8988T (cell line): ENCODE data around the gene CEP85.

Experiments
- DNase-seq: peaks from one replicate; pipeline ENCODE4 v3.0.0; 2011

Gene CEP85

DNA sequence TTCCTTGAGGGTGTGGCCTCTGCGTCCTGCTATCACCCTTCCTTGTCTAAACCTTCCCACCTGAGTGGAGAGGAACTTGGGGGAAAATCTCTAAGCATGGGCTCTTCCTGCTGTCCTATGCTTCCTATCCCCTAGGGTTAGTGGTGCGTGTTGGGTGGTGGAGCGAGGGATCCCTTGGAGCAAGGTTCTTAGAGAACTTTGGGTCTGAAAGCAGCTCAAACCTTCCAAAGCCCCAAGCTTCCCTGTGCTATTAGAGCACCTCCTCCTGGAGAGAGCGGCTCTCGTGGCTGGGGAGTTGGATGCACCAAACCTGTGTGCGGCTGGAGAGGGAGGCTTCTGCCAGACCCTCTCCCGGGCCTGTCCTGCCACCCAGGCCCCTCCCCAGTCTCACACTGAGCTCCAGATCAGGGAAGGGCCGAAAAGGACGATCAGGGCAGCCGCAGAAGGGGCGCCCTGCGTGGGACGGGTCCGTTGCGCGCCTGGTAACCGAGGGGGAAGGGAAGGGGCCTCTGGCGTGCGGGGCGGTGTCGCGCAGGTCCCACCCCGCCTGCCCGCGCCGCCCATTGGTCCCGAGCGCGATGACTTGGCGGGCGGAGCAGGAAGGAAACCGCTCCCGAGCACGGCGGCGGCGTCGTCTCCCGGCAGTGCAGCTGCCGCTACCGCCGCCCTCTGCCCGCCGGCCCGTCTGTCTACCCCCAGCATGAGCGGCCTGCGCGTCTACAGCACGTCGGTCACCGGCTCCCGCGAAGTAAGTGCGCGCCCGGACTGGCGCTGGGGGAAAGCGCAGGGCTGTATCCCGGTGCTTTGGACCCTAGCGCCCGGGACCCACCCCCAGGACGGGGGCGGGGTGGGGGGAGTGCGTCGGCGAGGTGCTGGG, 45.7 kb downstream of the CEP85 start, which contains the start of gene SH3BGRL3:
SH3BGRL3 (plus strand) TSS at position 631 of the 877 bp plus-strand sequence; CDS start at position 701, 70 bp downstream.
- DNase-seq = peak; percentile 91

DNA sequence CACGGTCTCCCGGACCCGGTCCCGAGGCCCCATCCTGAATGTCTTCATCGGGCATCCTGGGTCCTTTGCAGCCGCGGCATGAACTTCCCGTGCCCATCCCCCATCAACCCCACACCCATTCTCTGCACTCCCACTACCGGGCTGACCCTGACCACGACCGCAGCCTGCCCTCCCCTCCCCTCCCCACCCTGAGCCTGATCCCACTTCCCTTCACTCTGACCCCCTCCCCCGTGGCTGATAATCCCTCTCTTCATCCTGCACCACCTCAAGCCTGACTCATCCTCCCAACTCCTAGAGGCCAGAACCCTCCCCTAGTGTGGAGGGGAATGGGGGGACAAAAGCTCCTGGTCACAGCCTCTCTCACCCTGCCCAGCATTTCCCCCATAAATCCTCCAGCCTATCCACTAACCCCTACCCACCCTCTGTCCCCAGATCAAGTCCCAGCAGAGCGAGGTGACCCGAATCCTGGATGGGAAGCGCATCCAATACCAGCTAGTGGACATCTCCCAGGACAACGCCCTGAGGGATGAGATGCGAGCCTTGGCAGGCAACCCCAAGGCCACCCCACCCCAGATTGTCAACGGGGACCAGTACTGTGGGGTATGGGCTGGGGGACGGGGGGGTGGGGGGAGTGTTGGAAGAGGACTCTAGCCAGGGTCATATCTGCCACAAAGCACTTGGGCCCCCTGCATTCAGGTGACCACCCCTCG, 46.5 kb downstream of the CEP85 start:
- no peak for DNase-seq

DNA sequence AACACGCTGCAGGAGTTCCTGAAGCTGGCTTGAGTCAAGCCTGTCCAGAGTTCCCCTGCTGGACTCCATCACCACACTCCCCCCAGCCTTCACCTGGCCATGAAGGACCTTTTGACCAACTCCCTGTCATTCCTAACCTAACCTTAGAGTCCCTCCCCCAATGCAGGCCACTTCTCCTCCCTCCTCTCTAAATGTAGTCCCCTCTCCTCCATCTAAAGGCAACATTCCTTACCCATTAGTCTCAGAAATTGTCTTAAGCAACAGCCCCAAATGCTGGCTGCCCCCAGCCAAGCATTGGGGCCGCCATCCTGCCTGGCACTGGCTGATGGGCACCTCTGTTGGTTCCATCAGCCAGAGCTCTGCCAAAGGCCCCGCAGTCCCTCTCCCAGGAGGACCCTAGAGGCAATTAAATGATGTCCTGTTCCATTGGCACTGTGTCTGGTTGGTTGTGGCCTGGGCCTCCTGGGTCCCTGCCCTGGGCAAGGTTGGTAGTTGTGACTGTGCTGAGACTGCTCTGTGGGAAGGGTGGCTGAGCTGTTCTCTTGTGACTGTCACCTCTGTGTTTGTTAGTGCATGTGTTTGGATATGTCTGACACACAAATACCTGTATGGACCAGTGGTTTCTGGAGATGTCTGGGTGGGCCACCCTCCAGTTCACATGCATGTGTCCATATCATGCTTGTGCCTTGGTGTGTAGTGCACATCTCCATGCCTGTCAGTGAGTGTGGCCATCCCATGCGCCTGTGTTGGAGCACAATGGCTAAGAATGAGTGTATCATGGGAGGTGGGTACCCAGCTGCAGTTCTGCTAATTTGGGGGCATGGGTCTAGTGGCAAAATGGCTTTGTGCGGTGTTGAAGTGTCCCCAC, 47.3 kb downstream of the CEP85 start:
- no peak for DNase-seq

DNA sequence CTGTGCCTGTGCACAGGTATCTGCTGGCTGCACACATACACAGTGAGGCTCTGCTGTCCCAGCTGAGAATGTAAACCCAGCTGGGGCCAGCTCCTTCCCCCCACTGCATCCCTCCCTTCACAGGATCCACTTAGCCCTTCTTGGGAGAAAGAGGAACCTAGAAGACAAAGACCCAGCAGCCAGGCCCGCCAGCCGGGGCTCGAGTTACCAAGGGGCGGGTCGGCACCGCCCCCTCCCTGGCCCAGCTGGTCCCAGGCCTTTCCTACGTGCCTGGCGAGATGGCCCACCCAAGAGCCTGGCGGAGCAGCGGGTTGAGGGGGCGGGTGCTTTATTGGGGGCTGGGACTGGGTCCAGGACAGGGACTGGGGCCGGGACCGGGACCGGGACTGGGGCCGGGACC, 48.0 kb downstream of the CEP85 start:
- no peak for DNase-seq

DNA sequence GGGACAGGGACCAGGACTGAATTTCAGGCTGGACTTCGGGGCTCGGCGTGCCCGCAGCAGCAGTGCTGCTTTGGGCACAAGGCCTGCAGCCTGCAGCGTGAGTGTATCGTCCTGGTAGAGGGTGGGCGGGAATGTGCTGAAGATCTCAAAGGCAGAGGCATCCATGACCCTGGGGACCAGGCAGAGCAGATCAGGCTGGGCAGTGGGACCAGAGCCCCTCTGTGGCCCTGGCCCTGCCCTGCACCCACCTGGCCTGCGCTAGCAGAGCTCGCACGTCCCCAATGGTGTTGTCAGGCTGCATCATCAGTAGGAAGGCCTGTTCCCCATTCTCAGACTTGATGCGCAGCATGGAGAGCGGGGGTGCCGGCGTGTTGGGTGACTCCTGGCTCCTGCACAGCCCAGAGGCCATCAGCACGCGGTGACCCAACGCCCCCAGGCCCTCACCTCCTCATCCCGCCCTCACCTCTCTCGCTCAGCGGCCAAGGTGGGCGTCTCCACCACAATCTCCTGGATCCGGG, 48.5 kb downstream of the CEP85 start:
- DNase-seq = no peak

DNA sequence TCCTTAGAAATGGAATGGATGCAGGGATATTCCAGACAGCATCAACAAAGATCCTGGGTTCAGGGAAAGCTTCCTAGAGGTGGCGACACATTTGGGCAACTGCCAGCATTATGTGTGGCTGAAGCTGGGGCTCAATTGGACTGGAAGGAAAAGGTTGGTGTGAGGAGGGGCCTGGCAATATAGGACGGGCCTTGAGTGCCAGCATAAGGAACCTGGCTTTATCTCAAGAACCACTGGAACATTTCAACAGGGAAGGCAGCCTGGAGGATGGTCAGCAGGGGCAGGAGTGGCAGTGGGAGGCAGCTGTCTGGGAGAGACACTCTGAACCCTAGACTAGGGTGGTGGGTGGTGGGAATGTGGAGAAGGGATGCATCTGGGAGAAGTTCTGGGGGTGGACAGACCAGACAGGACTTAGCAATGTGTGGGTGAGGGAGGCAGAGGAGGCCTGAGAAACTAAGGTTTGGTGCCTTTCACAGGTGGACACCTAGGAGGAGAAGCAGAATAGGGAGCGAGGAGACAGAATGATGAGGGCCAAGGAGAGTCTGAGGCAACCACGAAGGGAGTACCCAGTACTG, 49.4 kb downstream of the CEP85 start:
- peak; percentile 11 for DNase-seq

DNA sequence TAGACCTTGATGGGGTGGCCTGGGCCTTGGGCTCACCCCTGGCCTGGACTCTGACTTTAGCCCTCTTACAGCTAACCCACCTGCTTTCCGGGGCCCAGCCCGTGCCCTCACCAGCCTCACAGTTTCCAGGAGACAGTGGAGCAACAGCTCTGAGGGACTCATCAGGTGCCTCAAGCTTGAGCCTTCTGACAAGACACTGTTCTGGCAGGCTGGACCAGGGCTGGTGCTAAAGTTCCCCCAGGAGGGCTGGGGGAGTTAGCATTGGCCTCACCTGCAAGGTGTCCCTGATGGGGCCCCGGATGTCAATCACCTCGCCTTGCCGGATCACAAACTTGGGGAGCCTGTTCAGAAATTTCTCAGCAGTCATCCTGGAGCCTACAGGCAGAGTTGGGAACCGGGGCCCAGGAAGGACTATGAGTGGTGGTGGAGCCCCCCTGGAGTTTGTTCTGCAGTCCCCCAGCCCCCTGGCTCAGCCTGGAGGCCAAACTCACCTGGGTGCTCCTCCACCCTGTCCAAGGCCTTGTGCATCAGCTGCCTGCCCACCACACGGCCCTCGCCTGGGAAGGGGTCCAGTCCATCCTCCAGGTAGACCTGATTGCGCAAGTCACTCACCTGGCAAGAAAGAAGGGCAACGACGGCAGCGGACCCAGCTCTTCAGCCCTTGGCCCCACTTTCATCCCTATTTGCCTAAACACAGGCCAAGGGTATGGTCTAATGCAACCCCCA, 50.0 kb downstream of the CEP85 start:
- no peak for DNase-seq

DNA sequence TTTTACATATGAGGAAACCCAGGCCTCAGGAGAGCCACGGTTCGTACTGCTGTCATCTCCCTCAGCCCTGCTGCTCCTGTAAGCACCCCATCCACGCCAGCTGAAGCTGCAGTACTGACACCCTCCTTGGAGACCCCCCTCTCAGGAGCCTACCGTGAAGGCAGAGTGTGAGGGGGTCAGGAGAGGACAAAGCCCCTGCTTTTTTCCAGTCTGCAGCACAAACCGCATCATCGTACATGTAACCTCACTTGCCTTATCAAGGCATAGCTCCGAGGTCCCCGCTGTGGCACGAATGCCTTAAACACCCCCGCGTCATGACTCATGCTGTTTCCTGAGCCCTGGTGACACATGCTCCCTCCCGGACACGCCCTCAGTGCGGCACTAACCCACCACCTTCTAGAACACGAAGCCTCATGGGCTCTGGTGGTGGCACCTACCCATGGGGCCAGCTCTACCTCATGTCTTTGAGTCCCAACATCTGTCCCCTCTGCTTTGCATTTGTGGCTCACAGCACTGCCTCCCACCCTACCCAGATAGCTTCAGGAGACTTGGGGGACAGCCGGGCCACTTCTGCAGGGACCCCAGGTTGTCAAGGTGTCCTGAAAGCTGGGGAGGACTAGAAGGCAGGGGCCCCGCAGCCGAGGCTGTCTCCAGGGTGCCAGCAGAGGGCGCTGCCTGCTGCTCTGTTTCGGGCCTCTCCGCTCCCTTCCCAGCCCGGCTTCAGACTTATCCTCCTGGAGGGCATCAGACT, 50.8 kb downstream of the CEP85 start:
- peak; percentile 82 for DNase-seq

DNA sequence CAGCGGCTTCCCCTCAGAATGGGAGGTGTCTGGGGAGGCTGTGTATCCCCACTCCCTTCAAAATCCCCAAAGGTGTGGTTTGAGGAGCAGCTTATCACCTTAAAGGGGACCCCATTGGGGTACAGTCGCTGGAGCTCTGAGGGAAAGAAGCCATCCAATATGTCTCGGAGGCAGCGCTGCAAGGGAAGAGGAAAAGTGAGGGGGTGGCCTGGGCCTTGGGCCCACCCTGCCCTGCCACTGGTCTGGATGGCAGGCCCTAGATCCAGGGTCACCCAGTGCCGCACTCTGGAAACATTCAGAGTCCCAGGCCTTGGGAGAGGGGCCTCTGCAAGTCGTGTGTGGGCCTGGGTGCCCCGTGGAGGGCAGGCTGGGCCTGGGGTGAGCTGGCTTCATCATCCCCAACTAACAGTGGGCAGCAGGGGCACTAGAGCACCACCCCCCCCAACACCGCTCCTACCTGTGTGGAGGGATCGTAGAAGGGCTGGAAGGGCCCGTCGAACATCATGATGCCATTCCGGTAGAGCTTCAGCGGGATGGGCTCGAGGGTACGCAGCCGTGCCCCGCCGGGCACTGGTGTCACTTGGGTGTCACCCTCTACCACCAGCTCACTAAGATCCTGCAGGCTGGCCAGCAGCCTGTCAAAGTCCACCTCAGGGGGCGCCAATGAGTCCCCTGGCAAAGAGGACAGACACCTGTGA, 51.5 kb downstream of the CEP85 start:
- DNase-seq = peak; percentile 73

DNA sequence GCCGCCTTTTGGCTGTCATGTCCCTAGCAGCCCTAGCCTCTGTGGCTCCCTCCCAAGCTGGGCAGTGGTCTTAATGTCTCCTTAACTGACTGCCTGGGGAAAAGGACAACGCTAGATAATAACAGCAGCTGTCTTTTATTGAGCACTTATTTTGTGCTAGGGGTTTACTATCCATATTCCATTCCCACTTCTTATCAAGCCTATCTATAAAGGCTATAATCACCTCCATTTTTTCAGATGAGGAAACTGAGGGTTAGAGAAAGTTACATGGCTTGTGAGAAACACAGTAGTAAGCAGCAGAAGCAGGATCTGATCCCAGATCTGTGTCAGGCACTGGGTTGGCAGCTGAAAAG, 52.0 kb downstream of the CEP85 start:
- no peak for DNase-seq

DNA sequence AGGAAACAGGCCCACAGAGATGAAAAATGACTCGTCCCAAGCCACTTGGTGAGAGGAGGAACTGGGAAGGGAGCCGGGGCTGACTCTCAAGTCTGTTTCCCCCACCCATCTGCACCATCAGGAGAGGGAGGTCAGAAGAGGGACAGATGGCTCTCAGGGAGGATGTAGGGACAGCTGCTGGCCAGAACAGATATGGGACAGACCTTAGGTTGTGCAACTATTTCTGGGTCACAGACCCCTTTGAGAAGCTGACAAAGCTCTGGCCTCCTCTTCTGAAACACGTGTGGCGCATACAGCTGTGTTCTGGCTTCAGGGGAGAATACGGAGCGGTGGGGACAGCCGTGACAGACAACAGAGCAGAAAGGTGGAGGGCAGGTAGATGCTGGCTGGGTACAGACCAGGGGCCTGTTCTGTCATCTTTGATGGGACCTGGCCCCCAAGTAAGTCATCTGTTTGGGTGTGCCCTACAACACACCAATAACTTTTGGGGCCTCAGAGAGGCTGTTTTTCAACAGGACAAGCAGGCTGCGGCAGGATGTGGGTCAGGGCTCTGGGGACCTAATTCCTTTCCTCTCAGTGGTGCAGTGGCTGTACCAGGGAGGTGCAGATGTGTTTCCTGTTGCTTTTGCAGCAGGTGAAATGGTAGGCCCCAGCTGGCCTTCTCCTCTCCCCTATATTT, 53.2 kb downstream of the CEP85 start:
- DNase-seq = no peak

DNA sequence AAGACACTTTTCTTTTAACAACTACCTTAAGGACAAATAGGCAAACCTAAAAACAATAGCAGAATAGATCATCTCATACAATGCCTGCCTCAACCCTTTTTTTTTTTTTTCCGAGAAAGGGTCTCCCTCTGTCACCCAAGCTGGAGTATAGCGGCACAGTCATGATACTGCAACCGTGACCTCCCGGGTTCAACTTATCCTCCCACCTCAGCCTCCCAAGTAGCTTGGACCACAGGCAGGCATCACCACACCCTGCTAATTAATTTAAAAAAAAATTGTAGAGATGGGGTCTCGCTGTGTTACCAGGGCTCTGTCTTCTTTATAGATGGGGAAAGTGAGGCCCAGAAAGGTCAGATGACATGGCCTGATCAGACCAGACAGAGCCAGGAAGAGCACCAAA, 53.8 kb downstream of the CEP85 start:
- no peak for DNase-seq

DNA sequence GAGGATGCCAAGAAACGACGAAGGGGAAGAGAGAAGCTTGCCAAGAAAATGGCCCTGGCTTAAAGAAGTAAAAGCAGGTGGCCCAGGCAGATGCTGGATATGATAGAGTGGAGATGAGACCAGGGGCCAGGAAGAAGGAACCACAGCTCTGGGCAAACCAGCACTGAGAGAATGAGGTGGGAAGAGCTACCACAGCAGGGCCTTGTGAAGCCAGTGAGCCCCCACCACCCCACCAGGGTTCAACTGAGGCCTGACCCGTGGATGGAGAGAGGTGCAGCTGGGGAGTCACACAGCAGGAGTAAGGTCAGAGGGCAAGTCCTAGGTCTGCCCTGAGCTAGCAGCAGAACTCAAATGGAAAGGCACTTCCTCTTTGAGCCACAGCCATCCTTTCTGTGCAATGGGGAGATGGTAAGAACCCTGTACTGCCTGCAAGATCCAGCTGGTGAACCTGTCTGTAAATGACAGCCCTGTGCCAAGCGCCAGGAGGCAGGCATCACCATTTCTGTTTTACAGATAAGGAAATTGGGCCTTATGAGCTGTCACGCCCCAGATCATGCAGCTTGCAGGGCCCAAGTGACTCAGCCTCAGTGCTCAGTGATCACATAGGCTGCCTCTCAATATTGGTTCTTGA, 54.4 kb downstream of the CEP85 start:
- no peak for DNase-seq

DNA sequence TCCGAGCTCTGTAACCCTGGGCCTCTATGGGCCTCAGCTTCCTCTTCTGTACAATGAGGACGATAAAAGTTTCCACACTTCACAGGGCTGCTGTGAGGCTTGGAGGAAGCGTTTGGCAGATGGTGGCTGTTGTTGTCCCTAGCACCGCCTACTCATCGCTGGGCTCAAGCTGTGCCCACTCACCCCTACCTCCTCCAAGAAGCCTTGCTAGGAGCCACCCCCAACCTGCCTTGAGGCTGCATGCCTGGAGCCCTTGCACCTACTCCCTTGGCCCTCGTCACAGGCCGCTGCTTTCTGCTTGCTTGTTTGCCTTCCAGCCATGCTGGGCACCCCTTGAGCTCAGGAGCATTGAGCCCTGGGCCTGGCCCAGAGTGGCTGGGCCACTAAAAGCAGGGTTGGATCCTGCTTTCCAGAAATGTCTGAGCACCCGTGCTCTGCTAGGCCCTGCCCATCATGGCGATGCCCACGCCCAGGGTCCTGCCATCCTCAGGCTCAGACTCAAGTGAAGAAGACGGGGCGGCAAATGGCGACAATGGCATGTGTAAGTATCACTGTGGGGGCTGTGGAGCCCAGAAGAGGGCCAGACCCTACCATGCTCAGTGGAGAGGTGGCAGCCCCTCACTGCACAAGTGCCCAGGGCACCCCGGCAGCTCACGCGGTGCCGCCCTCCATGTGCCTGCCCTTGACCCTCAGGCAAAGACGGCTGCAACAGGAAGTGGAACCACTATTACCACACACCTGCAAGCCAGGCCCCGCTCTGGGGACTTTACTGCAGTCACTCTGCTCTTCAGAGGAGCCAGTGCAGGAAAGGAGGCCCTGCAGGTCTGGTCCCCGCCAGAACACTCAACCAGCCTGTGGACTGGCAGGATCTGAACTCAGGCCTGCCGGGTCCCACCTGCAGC, 55.4 kb downstream of the CEP85 start:
- DNase-seq = no peak

DNA sequence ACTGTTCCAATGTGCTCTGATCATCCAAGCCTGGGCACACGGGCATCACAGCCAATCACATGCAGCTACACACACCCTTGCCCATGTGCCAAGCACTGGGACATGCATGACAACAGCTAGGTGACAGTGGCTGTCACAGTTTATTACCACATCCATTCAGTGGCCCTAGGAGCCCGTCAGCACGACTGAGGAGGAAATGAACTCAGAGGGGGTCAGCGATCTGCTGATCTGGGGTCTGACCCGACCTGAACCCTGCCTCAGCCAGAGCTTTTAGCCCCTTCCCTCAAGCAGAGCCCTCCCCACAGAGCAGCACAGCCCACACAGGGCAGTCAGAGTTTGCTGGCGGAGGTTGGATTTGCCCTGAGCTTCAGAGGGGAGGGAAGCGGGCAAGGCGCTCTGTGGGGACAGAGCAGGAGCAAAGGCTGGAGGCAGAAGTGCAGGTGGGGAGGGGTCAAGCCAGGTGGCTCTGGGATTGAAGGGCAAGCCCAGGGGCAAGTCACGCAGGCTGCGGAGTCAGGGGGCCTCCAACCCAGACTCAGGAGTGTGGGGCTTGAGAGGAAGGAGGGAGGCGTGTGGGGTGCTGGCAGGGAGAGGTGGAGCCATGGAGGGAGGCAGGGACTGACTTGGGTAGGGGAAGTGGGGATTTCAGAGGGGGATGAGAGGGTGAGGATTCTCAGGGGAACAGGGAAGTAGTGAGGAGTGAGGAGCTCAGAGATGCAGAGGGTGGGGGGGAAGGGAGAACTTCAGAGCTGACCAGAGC, 56.3 kb downstream of the CEP85 start:
- no peak for DNase-seq

DNA sequence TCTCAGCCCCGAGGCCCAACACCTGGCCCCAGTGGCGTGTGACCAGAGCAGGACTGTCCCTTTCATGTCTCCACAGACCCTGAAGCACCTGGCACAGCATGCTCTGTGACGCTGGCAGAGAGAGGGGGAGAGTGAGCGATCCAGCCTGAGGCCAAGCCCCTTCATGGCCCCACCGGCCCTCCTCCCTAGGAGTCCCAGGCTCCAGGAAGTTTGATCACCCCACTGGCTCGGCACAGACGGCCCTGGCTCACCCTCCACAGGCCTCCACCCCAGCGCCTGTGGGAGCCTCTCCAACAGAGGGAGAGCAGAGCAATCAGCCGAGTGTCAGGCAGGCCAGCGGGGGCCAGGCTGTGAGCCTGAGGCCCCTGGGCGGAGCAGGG, 56.9 kb downstream of the CEP85 start:
- no peak for DNase-seq

DNA sequence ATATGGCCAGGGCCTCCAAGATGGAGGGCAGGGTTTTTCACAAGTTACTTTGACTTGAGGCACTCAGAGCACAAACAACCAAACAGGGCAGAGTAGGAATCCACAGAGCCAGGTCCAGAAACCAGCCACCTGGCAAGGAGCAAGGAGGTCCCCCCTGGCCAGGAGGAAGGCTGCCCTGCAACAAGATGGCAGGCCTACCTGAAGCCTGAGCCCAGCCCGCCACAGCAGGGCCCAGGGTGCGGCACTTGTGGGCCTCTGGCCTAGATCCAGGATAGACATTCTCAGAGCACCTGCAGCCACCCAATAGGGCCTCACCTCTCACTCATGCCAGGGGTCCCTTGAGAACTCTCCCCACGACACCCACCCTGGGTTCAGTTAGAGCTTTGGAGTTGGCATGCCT, 57.4 kb downstream of the CEP85 start:
- DNase-seq = no peak

DNA sequence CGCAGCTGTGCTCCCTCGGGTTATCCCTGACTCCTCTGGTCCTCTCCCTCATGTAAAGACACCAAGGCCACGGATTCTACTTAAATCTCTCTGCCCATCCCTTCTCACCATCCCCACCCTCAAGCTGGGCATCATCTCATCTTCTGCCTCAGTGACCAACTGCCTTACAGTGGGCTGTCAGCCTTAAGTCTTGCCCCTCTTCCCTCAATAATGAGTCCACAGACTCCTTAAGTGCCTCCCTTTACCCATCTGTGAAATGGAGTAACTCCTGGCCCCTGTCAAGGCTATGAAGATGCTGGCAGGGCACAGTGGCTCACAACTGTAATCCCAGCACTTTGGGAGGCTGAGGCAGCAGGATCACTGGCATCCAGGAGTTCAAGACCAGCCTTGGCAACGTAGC, 57.9 kb downstream of the CEP85 start:
- no peak for DNase-seq
